Brain pericyte (primary cell): Measurements from ENCODE around the gene KIF6.

ENCODE experiments used
- DNase-seq: peaks from one replicate; pipeline ENCODE4 v3.0.0-alpha.2; 2012; ENCODE audit warnings: low read depth, low spot score

KIF6 gene

DNA sequence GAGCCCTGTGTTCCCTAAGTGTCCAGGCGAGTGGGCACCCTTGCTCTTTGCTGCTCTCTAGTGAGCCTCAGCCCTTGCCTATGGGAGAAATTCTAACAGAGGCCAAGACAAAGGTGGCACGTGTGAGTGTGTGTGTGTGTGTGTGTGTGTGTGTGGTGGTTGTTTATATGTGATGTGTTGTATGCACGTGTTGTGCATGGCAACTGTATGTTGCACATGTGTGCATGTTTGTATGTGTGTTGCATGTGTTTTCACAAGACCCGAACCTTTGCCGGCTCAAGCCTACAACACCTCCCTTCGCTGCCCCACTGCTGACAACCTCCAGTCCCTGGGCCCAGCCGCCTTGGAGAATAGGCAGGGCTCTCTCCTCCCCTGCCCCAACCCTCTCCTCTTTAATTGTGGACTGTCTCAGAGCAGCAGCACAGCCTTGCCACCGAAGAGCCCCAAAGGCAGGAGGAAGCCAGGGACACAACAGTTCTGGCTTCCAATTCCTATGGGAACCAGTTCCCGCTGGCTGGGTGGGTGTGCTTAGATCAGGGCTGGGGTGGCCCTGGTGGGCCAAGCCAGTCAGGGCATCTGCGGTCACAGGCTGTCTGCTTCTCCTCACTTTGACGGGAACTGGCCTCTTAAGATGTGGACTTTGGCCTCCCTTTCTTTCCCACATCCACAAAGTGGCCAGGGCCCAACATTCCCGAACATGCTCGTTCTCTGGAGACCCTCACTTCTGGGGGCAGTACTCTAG lies 405.4 kb downstream of the KIF6 start:
- no peak for DNase-seq

DNA sequence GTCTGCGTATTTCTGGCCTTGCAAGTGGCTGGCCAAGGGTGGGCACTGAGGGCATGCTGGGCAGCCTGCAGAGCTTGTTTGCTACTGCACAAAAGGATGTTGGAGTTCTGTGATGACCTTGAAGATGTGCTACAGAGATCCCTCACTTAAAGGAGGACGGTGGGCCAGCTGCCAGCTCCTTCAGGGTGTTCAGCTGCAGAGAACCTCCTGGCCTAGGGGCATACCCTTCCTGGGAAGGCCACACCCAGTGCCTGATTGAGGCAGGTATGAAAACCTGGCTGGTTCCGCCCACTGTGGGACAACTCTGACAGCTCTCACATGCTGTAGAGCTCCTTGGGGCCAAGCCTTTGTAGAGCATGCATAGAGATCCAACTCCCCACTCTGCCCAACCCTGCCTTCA lies 408.0 kb downstream of the KIF6 start:
- no peak for DNase-seq

- DNase-seq, result no peak
Observed at GRCh38 chr6:39314273-39314795, 410.9 kb downstream of the KIF6 start, which contains the start of gene KCNK17. TSS of gene KCNK17 (minus strand) at chr6:39314419. CDS start at chr6:39314320, 99 bp downstream.

DNA sequence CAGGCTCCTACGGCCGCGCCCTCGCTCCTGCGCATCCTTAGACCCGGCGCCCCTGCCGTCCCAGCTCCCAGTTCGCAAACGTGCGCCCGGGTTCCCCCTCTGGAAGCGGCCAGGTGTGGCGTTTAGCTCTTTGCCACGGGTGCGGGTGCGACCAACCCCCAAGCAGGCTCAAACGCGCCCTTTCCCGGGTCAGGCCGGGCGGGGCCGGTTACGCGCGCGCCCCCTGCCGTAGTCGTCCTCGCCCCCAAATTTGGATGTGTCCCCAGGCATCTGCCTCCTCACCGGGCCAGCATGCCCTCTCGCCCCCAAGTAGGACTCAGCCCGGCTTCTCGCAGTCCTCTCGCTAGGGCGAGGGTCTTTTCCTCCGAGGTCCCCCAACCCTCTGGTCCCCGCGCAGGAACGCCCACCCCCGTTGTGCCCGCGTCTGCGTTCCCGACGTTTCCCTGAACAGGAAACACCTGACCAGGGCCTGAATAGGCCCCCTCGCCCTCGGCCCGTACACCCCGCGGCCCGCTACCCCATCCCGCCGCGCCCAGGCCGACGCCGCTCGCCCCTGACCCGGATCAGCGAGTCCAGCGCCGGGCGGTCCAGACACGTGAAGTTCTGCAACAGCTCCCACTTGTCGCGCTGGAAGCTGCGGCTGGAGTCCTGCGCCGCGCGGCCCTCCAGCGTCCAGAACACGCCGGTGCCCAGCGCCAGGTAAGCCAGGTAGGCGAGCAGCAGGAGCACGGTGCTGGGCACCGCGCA lies 411.5 kb downstream of the KIF6 start:
- no peak for DNase-seq

DNA sequence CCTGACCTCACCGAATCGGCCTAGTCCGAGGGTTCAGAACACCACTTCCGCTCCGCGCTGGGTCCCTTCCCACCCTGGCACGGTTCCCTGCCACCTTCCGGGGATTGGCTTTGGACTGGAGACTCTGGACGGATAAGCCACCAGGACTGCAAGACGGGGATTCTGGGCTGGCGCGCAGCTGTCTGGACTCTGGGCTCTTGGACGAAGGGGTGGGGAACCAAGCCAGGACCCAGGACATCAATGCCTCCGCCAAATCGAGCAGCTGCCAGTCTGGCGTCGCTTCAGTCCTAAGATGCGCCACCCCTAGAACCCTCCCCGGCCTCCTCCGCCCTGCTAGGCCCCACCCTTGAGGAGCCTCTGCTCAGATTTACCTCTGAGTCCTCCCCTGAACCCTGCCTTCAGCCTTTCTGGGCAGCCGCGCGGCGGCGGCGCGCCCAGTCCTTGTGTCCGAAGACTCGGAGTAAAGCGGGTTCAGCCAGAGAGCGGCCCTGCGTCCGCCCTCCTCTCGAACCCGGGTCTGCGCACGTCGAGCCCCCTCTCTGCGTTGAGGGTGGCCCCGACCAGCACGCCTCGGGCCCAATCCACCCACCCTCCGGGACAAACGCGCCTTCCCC lies 412.2 kb downstream of the KIF6 start:
- DNase-seq, result no peak

DNA sequence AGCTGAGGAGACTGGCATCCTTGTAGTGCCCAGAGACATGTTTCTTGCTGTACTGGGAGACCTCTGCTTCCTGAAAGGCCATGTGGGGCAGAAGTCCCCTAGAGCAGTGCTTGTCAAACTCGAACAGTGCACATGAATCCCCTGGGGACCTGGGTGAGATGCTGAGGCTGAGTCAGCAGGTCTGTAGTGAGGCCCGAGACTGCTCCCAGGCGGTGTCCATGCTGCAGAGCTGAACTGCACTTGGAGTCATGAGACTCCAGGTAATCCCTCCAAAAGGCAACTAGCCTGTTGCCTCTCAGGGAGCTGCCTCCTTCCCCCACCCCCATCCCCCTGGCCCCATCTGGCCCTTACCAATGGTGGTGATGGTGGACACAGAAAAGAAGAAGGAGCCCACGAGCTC lies 414.7 kb downstream of the KIF6 start:
- DNase-seq, result no peak

DNA sequence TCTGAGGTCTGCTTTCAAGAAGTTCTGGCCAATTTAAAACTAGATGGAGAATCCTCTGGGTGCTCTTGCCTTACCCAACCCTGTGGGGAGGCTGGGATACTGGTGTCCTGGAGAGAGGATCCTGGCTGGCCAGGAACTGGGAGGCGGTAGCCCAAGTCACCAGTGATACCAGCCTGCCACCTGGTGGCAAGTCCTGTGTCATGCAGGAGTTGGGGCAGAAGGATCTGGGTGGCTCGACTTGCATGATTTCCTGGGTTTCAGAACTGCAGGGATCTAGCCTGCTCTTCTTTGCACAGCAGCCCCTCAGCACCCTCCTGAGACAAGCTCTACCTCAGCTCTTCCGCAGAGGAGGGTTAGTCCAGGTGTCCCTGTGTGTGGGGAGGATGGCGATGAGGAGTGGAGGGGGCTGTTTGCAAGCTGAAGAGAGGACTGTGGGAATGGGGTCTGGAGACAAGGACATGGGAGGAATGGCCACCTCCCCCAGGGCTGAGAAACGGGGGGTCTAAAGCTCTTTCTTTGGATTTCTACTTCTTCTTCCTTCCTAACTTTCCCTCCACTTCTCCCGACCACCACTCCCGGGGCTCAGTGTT lies 415.2 kb downstream of the KIF6 start:
- no peak for DNase-seq

- no peak for DNase-seq
Observed at GRCh38 chr6:39307462-39307861, 417.7 kb downstream of the KIF6 start.

DNA sequence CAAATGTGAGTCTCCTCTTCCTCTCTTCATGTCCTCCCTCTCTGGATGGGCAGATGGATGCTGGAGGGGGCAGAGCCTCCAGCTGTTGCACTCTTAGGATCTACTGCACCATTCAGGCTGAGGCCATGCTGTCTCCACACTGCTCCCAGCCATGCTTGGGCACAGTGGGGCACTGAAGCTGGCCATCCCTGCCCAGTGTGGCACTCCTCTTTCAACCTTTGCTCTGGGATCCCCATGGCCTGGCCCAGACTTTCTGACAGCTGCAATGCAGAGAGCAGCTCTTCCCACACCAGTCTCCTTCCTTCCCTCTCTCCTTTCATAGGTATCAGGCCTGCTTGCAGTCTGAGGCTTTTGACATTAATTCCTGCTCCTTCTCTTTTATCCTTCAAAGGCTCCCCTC lies 420.3 kb downstream of the KIF6 start:
- no peak for DNase-seq

DNA sequence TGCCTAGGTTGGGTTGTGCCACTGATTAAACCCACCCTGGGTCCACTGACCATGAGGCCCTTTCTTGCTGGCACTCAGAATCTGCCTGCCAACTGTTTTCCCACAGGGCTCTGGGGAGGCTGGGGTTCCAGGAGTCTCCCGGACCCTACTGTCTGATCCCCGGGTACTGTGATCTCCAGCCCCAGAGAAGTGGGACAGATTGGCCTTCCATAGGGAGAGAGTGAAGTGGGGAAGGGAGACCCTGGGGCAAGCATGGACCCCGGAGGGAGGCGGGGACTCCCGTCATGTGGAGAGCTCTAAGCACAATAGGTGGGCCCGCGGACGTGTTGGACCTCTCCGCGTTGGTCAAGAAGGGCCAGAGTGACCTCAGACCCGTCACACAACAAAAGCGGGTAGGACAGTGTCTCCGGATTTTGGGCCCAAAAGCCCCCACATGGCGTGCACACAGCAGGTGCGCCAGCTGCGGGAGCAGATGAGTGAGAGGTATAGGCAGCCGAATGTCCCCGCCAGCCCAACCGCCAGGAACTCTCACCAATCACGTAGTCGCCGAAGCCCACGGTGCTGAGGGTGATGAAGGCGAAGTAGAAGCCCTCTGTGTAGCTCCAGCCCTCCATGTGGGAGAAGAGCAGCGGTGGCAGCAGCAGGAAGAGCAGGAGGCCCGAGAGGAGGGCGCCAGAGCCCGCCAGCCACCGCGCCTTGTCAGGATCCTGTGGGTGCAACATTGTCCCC lies 421.6 kb downstream of the KIF6 start:
- DNase-seq, result no peak

DNA sequence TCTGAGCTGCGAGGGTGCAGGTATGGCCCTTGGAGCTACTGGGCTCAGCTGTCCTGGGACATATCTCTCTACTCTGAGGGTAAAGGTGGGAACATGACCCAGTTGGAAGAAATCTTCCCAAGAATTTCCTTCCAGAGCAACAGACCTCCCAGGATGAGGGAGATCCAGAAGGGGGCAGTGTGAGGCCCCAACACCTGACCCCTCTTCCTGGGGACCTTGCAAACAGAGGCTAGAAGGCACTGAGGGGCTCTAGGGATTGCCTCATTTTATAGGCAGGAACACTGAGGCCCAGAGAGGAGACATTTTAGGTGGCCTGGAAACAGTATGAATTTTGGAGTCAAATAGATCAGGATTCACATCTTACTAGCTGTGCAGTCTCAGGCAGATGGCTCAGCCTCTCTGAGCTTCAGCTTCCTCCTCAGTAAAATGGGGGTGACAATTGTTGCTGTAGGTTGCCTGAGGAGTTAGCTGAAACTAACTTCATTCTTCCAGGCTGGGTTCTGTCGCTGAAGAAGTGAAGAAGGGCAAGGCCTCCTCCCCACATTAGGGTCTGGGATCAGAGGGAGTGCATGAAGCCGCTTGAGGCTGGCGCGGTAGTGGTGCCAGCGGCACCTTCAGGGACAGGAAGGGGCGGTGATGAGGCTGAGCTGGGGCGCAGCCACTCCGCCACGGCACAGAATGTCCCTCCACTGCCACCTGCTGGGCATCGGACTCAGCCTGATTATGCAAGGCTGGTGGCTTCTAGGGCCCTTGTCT lies 422.4 kb downstream of the KIF6 start:
- DNase-seq, result no peak

GRCh38 chr6:39302011-39302410 lies 423.2 kb downstream of the KIF6 start:
- no peak for DNase-seq

GRCh38 chr6:39301606-39302005 lies 423.6 kb downstream of the KIF6 start:
- DNase-seq, result no peak

DNA sequence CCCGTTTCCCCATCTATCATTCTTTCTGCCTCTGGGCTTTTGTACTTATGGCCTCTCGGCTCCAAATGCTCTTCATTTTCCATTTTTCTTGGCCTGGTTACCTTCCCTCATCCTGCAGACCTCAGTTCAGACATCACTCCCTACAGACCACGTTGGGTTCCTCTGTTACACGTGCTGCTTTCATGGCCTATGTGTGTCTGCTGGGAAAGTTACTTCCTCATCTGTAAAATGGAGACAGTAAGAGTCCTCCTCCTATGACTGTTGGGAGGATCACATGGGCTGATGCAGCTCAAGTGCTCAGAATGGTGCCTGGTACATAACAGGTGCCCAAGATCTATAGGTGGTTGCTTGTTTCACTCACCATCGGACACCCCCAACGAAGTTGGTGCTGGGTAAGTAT lies 424.5 kb downstream of the KIF6 start:
- DNase-seq, result no peak

DNA sequence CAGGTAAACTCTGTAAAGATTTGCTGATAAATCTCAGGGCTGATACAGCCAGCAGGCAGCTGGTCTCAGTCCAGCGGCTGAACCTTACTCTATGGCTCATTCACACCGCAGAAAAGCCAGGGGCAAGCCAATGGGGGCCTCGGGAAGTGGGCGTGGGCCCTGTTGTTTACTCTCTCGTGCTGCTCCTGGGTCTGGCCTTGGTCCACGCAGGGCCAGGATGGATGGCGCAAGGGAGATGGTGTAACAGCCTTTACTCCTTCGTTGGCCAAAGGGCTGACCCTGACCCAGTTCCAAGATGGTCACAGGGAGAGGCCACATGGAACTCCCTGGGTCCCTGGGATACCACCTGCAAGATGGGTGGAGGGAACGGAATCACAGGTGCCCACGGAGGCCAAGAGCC lies 427.1 kb downstream of the KIF6 start:
- no peak for DNase-seq

DNA sequence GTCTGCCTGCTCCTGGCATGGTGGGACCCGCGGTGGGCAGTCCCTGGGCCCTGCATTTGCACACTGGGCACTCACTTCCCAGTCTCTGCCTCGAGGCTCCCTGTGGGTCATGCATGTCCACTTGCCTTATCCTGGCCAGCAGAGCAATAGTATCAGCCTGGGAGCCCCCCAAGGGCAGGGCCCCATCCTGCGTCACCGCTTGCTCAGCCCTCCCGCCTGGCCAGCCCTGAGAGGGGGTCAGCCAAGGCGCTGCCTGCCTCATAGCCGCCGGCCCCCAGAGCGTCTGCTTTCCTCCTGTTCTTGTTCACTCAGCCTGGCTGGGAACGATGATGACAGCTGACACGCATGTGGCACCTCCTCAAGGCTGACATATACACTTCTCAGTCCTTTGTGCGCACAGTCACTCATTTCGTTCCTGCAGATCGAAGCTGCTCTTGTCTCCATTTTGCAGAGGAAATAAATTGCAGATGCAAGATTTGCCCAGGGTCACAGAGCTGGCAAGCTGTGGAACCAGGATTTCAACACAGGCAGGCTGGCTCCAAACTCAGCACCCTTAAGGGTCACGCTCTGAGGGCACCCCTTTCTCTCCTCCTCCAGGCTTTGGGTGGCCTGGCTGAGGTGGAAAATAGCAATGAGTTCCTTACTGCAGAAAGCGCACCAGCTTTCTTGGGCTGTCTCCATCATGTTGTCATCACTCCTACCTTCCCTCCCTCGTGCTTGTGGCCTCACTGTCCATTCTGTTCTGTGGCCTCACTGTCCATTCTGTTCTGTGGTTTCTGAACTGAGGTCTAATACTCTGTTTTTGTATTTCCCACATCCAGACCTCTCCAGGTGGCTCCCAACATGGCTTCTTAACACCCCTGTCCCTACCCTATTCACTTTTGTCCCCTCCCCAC lies 428.2 kb downstream of the KIF6 start:
- no peak for DNase-seq

DNA sequence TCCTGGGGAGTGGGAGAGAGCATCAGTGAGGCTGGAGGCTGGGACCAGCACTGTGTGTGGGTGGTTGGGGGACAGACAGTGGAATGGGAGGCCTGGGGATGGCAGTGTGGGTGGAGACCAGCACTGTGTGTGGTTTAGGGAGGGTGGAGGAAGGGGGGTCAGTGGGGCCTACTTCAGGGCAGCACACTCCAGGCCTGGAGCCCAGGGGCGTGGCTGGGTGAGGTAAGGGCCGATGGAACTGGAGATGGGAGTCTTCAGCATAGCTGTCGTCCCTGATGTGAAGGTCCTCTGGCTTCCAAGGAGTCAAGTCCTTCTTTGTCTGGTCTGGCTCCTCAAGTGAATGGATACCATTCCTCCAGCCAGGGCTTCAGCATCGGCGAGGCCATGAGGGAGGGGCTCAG lies 429.6 kb downstream of the KIF6 start:
- DNase-seq, result no peak

GRCh38 chr6:39294899-39295298 lies 430.3 kb downstream of the KIF6 start:
- DNase-seq, result no peak

DNA sequence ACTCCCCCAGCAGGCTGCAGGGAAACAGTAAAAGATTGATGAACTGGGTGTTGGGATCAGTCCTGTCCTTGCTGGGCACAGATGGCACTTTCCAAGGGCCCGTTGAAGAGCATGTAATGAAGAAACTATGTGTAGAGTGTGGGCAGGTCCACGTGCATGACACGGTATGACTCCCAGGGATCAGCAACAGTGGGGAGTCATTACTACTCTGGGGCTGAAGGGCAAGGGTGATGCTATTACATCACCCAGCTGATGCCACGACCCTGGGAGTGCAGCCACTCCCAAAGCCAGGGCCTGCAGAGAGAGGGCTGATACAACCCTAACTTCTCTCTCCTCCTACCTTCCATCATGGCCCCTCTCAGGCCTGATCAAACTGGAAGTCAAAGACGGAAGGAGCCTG lies 431.1 kb downstream of the KIF6 start:
- DNase-seq, result no peak

DNA sequence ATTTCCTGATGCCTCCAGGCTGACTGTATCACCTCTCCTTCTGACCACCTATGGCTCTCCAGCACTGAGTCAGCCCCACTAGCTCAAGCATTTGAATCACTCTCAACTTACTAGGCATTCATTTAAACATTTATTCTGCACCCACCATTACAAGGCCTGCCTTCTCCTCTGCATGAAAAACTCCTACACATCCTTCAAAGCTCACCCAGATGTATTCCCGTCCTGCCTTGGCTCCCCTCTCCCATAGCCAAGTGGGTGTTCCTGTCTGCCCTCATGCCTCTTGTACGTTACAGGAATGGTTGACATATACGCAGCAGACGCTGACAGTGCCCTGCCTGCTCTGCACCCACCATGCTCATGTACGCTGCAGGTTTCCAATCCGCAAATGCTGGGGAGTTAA lies 432.6 kb downstream of the KIF6 start:
- no peak for DNase-seq
